Mucosa of gallbladder (tissue), 1 donor: ENCODE data around the gene CIRBP. TPM values are rescaled to one million over a fixed set of nuclear protein-coding genes. Genes with fewer than 3 reads are reported as not detected.

Experiments
- DNase-seq: peaks from one replicate; pipeline ENCODE4 v3.0.0-alpha.2; 2020; ENCODE audit warnings: low spot score
- total RNA-seq: library from RNA; stranded (reverse); gene quantifications from one replicate; pipeline ENCODE4 v1.2.1, GENCODE V29; 2021
- donor health status: DM: no; HTN: no; CAD: no.

The CIRBP gene
- total RNA-seq, 1 donor from 2014 or later = 382 TPM

GRCh38 chr19:1255186-1256161 is 13.7 kb upstream of the CIRBP start:
- DNase-seq = no peak

GRCh38 chr19:1256646-1257474 is 12.3 kb upstream of the CIRBP start:
- no peak for DNase-seq

GRCh38 chr19:1257475-1258162 is 11.5 kb upstream of the CIRBP start:
- no peak for DNase-seq

- DNase-seq = no peak
Observed at GRCh38 chr19:1258163-1258492, 11.0 kb upstream of the CIRBP start.

- no peak for DNase-seq
Observed at GRCh38 chr19:1258707-1259205, 10.4 kb upstream of the CIRBP start.

GRCh38 chr19:1259206-1259875 is 9.8 kb upstream of the CIRBP start:
- no peak for DNase-seq

- no peak for DNase-seq
Observed at GRCh38 chr19:1259876-1260748, 9.0 kb upstream of the CIRBP start.

- peak; percentile 97 for DNase-seq
Observed at GRCh38 chr19:1260749-1261537, 8.2 kb upstream of the CIRBP start.

- DNase-seq = no peak
Observed at GRCh38 chr19:1261538-1261797, 7.7 kb upstream of the CIRBP start.

- DNase-seq = peak; percentile 78
Observed at GRCh38 chr19:1261798-1262622, 7.1 kb upstream of the CIRBP start.

- no peak for DNase-seq
Observed at GRCh38 chr19:1262623-1263123, 6.5 kb upstream of the CIRBP start.

- no peak for DNase-seq
Observed at GRCh38 chr19:1263188-1263587, 5.9 kb upstream of the CIRBP start.

GRCh38 chr19:1264801-1265614 is 4.1 kb upstream of the CIRBP start:
- DNase-seq = no peak

- DNase-seq = no peak
Observed at GRCh38 chr19:1265615-1266128, 3.5 kb upstream of the CIRBP start.

GRCh38 chr19:1266129-1266915 is 2.8 kb upstream of the CIRBP start:
- DNase-seq = peak; percentile 82

GRCh38 chr19:1266916-1267476 is 2.1 kb upstream of the CIRBP start:
- DNase-seq = peak; percentile 74
